NCI-H526 (cell line): Measurements from ENCODE around the gene RTP5.
A peak's percentile ranks its signal among the peaks of the same experiment; 100 is the strongest.
"Not testable (repeated sequence)": the region's sequence is repeated elsewhere in the genome, so short reads cannot be mapped to it uniquely, and the experiment has no call there.

ENCODE experiments used
- DNase-seq, 2 experiments: peaks; one replicate each; lab custom pipeline; 2025; lab: John Stamatoyannopoulos, UW

RTP5 gene

GRCh38 chr2:241902357-241902991 is 32.9 kb downstream of the RTP5 start:
- DNase-seq: no peak

GRCh38 chr2:241903121-241904010 is 33.8 kb downstream of the RTP5 start:
- no peak for DNase-seq

- DNase-seq: no peak
Observed at GRCh38 chr2:241904011-241904718, 34.6 kb downstream of the RTP5 start.

GRCh38 chr2:241904791-241905710 is 35.5 kb downstream of the RTP5 start:
- DNase-seq: no peak

- no peak for DNase-seq
Observed at GRCh38 chr2:241905716-241906377, 36.3 kb downstream of the RTP5 start.

GRCh38 chr2:241906378-241906770 is 36.8 kb downstream of the RTP5 start:
- DNase-seq: not testable (repeated sequence)

DNA sequence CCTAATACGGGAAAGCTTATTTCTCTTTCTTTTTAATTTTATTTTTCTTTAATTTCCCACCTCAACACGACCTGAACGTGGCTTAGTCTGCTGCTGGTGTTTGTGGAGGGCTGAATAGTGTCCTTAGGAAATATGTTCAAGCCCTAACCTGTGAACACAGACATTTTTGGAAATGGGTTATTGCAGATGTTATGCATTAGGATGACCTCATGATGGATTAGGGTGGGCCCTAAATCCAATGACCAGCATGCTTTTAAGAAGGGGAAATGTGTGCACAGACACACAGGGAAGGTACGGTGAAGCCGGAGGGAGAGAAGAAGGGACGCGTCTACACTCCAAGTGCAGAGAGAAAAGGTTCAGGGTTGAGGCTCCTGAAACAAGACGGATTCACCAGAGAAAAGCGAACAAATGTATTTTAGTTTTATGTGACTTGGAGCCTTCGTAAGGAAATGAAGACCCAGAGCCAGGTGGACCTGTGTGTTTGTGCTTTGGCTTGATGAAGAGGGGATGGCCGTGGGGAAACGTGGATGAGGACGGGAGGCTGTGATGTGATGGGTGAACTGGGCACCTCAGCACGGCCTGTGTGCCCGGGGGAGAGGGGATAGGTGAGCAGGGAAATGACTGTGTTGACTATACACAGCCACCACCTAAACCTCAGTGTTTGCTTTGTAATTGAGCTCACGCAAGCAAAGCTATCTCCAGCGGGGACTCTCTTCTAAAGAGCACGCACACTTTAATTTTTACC is 37.5 kb downstream of the RTP5 start:
- peak in 1 of 2 experiments; percentile 60 for DNase-seq

- not testable (repeated sequence) for DNase-seq
Observed at GRCh38 chr2:241907831-241908230, 38.3 kb downstream of the RTP5 start.

DNA sequence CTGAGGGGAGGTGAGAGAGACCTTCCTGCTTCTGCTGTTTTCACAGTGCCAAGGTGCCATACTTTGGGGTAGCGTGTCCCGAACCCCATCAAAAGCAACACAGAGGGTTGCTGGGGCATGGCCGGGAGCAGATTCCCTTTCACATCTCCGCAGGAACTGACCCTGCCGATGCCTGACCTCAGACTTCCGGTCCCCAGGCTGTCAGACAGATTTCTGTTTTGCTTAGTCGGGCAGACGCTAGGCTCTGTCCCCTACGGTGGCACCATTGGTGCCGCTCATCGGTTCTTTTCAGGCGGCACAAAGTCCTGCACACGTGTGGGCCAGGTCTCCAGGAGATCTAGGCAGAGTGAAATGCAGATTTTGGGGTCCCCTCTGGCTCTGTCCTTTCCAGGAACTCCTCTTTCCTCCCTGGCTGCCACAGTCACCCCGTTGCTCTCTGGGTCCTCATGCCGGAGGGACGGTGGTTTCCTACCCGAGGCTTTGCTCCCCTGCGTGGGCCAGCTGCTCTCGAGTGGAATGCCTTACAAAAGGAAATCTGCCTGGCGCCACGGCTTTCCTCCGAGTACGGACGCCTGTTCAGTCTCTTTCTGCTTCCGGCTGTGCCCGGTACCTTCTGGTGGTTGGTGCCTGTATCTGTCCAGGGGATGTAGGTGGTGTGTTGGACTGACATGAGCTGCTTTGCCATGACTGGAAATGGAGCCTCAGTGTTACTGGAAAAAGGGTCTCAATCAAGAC is 39.3 kb downstream of the RTP5 start:
- no peak for DNase-seq

GRCh38 chr2:241909769-241910168 is 40.2 kb downstream of the RTP5 start:
- DNase-seq: no peak

DNA sequence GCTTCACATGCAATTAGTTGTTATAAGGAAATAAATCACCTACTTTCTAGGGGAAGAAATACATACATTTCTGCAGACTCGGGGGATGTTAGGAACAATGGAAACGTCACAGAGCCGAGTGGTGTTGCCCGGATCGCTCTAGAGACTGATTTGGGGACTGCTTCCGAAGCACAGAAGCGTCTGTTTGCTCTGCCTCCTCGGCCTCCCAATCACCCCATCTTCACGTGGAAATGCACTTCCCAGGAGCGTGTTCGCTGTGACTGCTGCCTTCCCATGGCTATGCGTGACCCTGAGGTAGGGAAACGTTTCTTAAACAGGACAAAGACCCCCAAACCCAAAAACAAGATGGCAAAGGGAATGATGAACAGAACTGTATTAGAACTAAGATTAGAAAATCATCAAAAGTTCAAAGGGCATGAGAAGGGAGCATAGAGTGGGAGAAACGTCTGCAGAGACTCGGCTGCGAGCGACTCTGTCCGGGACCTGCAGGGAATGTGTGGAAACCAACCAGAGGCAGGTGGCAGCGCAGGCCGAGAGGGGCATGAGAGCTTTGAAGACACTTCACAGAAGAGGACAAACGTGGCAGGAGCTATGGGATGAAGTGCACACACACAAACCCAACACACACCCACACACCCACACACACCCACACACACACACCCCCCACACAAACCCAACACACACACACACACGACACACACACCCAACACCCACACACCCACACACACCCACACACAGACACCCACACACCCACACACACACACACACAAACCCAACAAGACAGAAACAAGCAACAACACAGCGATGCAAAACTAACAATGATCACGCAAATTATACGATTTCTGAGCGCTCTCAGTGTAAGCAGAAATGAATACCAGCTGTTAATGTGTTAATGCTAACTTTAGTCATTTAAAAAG is 41.3 kb downstream of the RTP5 start:
- DNase-seq: no peak

DNA sequence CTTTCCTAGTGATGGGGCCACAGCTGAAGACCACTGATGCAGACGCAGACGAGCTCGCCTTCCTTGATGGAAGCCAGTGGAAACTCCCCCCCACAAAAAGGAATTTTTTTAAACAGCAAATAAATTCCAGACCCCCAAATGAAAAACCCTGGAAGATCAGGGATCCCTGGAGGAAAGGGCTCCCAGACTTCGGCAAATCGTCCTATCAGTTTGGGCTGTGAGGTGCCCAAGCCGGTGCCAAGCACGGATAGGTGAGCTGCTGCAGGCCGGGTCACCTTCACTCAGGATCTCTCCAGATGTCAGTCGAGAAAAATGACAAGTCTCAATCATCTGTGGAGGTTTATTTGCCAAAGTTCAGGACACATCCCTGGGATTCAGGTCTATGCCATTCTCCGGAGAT is 42.0 kb downstream of the RTP5 start:
- DNase-seq: no peak

GRCh38 chr2:241912021-241912555 is 42.6 kb downstream of the RTP5 start:
- no peak for DNase-seq

DNA sequence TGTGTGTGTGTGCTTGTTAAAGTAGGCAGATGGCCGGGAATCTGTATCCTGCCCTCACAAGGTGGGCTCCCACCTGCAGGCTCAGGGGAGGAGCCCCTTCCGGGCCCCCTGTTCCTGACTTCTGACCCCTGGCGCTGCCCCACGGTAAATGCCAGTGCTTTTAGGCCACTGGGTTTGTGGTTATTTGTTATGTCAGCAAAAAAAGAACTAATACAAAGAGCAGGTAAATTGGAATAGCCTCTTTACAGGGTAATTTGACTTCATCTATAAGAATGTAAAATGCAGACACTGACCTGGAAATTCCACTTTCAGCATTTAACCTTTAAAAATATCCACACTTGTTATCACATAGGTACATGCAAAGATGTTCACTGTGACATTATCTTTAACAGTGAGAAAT is 44.2 kb downstream of the RTP5 start:
- DNase-seq: no peak

- DNase-seq: no peak
Observed at GRCh38 chr2:241914542-241914941, 45.0 kb downstream of the RTP5 start.

- not testable (repeated sequence) for DNase-seq
Observed at GRCh38 chr2:241921631-241922030, 52.1 kb downstream of the RTP5 start.

GRCh38 chr2:241922411-241922810 is 52.9 kb downstream of the RTP5 start:
- DNase-seq: no peak
